Sigmoid colon (tissue), 7 donors: Measurements from ENCODE around the gene CLDND2. TPM values are rescaled to one million over a fixed set of nuclear protein-coding genes. Genes with fewer than 3 reads are reported as not detected.
"Not testable (repeated sequence)": the region's sequence is repeated elsewhere in the genome, so short reads cannot be mapped to it uniquely, and the experiment has no call there.

Experiments used
- DNase-seq: peaks from one replicate; pipeline ENCODE4 v3.0.0-alpha.2; 2019
- H3K27ac ChIP-seq, 4 donors: fragments of 200-600 bp; sonication (generic); one replicate each; pipeline ENCODE4 v1.5.1; 2016 to 2019; ENCODE audit warnings: mild to moderate bottlenecking in 1 of 4
- H3K27me3 ChIP-seq, 3 donors: fragments of 200-600 bp; sonication (generic); one replicate each; pipeline ENCODE4 v1.5.1; 2019; ENCODE audit warnings: mild to moderate bottlenecking in 1 of 3
- H3K36me3 ChIP-seq, 4 donors: fragments of 200-600 bp; sonication (generic); one replicate each; pipeline ENCODE4 v1.5.1; 2016 to 2019
- H3K4me1 ChIP-seq, 4 donors: fragments of 200-600 bp; sonication (generic); one replicate each; pipeline ENCODE4 v1.5.1; 2017 to 2019
- H3K4me3 ChIP-seq, 4 donors: fragments of 200-600 bp; sonication (generic); one replicate each; pipeline ENCODE4 v1.5.1; 2017 to 2019; ENCODE audit warnings: mild to moderate bottlenecking in 2 of 4, moderate library complexity in 1 of 4
- H3K9me3 ChIP-seq, 4 donors: fragments of 200-600 bp in 3 of 4; sonication (generic) in 3 of 4; one replicate each; pipeline versions ENCODE4 v1.5.1 to v1.6.1; 2013 to 2019
- EP300 ChIP-seq, 4 donors: sonication (generic); formaldehyde crosslinking; IDR thresholded peaks; one replicate each; pipeline ENCODE4 v1.6.1; 2017; ENCODE audit warnings: antibody characterized with exemption in 4 of 4
- POLR2A ChIP-seq, 2 donors: fragments of 450-650 bp; IDR thresholded peaks; one replicate each; pipeline ENCODE4 v1.6.1; 2016; ENCODE audit warnings: antibody characterized with exemption in 2 of 2, mild to moderate bottlenecking in 2 of 2, moderate library complexity in 2 of 2
- POLR2AphosphoS5 ChIP-seq, 4 donors: sonication (generic); formaldehyde crosslinking; IDR thresholded peaks; one replicate each; pipeline ENCODE4 v1.6.1; 2017; ENCODE audit warnings: antibody characterized with exemption in 4 of 4
- WGBS, 2 donors: extraction: QIAGEN DNeasy Blood & Tissue Kit; methylation state at CpG; one replicate each; pipeline ENCODE4 v1.1.7; 2013; 5-methylcytosine and 5-hydroxymethylcytosine counted together
- intact Hi-C: fragments of 100-400 bp; cut with DNase I; formaldehyde crosslinking; loops from one replicate; pipeline ENCODE4 v1.15.1; 2023
- polyA plus RNA-seq, 3 donors: library from polyadenylated mRNA; stranded (reverse); fragments of 200-250 nt; gene quantifications; one replicate each; pipeline ENCODE4 v1.2.3, GENCODE V29; 2013
- total RNA-seq, 4 donors: library from RNA; depleted of rRNA; stranded (reverse); fragments of >200 nt; gene quantifications; one replicate each; pipeline ENCODE4 v1.1.0, GENCODE V29; 2016
- TF ChIP-seq, protein P1 (sequence below), 4 experiments: fragments of 450-650 bp in 3 of 4; fragments of 200-600 bp in 1 of 4; IDR thresholded peaks; one replicate each; pipeline ENCODE4 v1.5.1; 2016 to 2019; ENCODE audit warnings: antibody characterized with exemption in 4 of 4, mild to moderate bottlenecking in 3 of 4, moderate library complexity in 2 of 4
- donor health status: healthy with polysubstance abuse.
- donor health status: Bipolar disorder and iron deficiency.
- donor health status: healthy.

CLDND2 gene
- total and polyA plus RNA-seq, 7 donors, result 0.35 to 3.6 TPM; not detected in 5

GRCh38 chr19:51398096-51398704 is 29.4 kb upstream of the CLDND2 start:
- Histone ChIP-seq H3K36me3 (no peaks in the 10 kb centered on the region), H3K4me1 (peaks cover 0 to 12% (median 8%) of the 10 kb centered on the region in 4 donors), H3K4me3 (no peak overlapping the region), H3K27me3 (no peaks in the 10 kb centered on the region), H3K9me3 (peaks cover 0 to 15% (median 3%) of the 10 kb centered on the region in 4 donors), H3K27ac (no peak overlapping the region)
- TF ChIP-seq POLR2A (IDR thresholded peaks at IDR 0.05) (no peak), POLR2AphosphoS5 (IDR thresholded peaks at IDR 0.05) (no peak)
- TF ChIP-seq, protein P1, sequence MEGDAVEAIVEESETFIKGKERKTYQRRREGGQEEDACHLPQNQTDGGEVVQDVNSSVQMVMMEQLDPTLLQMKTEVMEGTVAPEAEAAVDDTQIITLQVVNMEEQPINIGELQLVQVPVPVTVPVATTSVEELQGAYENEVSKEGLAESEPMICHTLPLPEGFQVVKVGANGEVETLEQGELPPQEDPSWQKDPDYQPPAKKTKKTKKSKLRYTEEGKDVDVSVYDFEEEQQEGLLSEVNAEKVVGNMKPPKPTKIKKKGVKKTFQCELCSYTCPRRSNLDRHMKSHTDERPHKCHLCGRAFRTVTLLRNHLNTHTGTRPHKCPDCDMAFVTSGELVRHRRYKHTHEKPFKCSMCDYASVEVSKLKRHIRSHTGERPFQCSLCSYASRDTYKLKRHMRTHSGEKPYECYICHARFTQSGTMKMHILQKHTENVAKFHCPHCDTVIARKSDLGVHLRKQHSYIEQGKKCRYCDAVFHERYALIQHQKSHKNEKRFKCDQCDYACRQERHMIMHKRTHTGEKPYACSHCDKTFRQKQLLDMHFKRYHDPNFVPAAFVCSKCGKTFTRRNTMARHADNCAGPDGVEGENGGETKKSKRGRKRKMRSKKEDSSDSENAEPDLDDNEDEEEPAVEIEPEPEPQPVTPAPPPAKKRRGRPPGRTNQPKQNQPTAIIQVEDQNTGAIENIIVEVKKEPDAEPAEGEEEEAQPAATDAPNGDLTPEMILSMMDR (IDR thresholded peaks at IDR 0.05), result peak in 2 of 4 experiments; percentile 12 to 36
- DNase-seq, result no peak
- intact Hi-C loops, result no loop called here
- 49 to 50% methylated on average over 7 of the region's 7 CpGs for WGBS, 2 donors

DNA sequence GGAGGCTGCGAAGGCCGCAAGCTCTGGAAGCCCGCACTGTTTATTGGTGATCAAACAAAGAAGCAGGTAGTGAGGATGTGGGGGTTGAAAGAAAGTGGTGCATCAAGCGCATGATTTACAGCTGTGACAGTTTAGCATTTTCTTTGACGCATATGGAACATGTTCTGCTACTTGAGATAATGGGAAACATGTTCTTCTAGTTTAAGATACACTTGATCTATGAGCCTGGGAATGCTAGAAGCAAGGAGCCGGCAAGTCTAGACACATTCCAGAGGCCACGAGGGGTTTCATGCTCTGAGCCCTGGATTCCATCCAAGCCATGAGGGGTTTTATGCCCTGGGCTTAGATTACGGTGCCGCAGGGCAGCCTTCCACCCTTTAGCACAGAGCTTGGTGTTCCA is 28.6 kb upstream of the CLDND2 start:
- Histone ChIP-seq H3K4me1 (peaks cover 0 to 12% (median 8%) of the 10 kb centered on the region in 4 donors), H3K9me3 (peaks cover 0 to 13% (median 3%) of the 10 kb centered on the region in 4 donors)
- DNase-seq, intact Hi-C loops, H3K27me3 ChIP-seq, H3K36me3 ChIP-seq, H3K27ac ChIP-seq, H3K4me3 ChIP-seq: not testable (repeated sequence)
- WGBS, 2 donors, result 77 to 92% methylated on average over 9 of the region's 9 CpGs

DNA sequence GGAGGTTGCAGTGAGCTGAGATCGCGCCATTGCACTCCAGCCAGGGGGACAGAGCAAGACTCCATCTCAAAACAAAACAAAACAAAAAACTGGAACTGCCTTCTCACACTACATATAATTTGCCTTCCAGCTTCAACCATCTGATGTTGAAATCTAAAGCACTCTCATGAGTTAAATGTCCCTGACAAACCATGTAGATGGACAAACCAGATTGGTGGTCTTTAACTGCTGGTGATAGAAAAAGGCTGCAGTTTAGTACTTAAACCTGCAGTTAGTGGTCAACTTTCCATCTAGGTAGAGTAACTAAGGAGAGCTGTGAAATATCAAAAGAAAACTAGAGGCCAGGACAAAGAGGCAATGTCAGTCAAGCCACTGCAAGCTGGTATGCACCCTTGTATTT is 27.4 kb upstream of the CLDND2 start:
- intact Hi-C loops, result no loop called here

GRCh38 chr19:51394050-51394836 is 25.4 kb upstream of the CLDND2 start:
- DNase-seq, result peak; percentile 97
- peak overlapping the region; percentile 65 to 81 (median 76) for H3K27ac ChIP-seq
- intact Hi-C loops, result loop anchor here (1.0 to 2.0 kb wide), 2 partner anchors 25 to 56 kb away; partner anchors contain the start of gene CLDND2
- H3K4me1 ChIP-seq, result peaks cover 0 to 12% (median 8%) of the 10 kb centered on the region in 4 donors
- 2 to 3% methylated on average over 45 of the region's 45 CpGs for WGBS, 2 donors
- H3K27me3 ChIP-seq, result no peaks in the 10 kb centered on the region
- H3K36me3 ChIP-seq, result no peaks in the 10 kb centered on the region
- no peak for TF ChIP-seq POLR2A (IDR thresholded peaks at IDR 0.05)
- TF ChIP-seq POLR2AphosphoS5 (IDR thresholded peaks at IDR 0.05), result peak; percentile 11 to 65 (median 31)
- TF ChIP-seq, protein P1 (IDR thresholded peaks at IDR 0.05), result no peak
- TF ChIP-seq EP300 (IDR thresholded peaks at IDR 0.05), result peak in 1 of 4 donors; percentile 29
- H3K9me3 ChIP-seq, result no peaks in the 10 kb centered on the region
- H3K4me3 ChIP-seq, result peak overlapping the region; percentile 6 to 42 (median 34)

More for the DNA sequence above, 27.4 kb upstream of the CLDND2 start:
- H3K4me1 ChIP-seq, result peaks cover 0 to 12% (median 8%) of the 10 kb centered on the region in 4 donors
- 98 to 99% methylated on average over 2 of the region's 2 CpGs for WGBS, 2 donors
- H3K9me3 ChIP-seq, result peaks cover 0 to under 1% (median 0%) of the 10 kb centered on the region in 4 donors
- no peak for DNase-seq
- H3K27ac ChIP-seq, result no peak overlapping the region
- TF ChIP-seq, protein P1 (IDR thresholded peaks at IDR 0.05), result no peak
- no peaks in the 10 kb centered on the region for H3K27me3 ChIP-seq
- H3K4me3 ChIP-seq, result no peak overlapping the region
- H3K36me3 ChIP-seq, result no peaks in the 10 kb centered on the region

GRCh38 chr19:51392701-51393100 is 23.9 kb upstream of the CLDND2 start:
- intact Hi-C loops, result no loop called here
- TF ChIP-seq POLR2A (IDR thresholded peaks at IDR 0.05), result no peak
- no peak for TF ChIP-seq POLR2AphosphoS5 (IDR thresholded peaks at IDR 0.05)
- no peak for TF ChIP-seq EP300 (IDR thresholded peaks at IDR 0.05)
- TF ChIP-seq, protein P1 (IDR thresholded peaks at IDR 0.05), result no peak
- no peak overlapping the region for H3K4me3 ChIP-seq
- DNase-seq, result no peak
- H3K27ac ChIP-seq, result no peak overlapping the region
- WGBS, 2 donors, result 79 to 96% methylated on average over 1 of the region's 1 CpG
- no peaks in the 10 kb centered on the region for H3K9me3 ChIP-seq
- no peaks in the 10 kb centered on the region for H3K27me3 ChIP-seq
- H3K4me1 ChIP-seq, result peaks cover 0 to 12% (median 8%) of the 10 kb centered on the region in 4 donors
- no peaks in the 10 kb centered on the region for H3K36me3 ChIP-seq
